Umbilical cord (tissue), 2 donors: ENCODE data around the gene PGRMC2. TPM values are rescaled to one million over a fixed set of nuclear protein-coding genes. Genes with fewer than 3 reads are reported as not detected.
A peak's percentile ranks its signal among the peaks of the same experiment; 100 is the strongest.

ENCODE experiments used
- DNase-seq: peaks from one replicate; pipeline ENCODE4 v3.0.0-alpha.2; 2015; ENCODE audit warnings: low spot score
- total RNA-seq: library from RNA; depleted of rRNA; stranded (reverse); fragments of >200 nt; gene quantifications from one replicate; pipeline ENCODE4 v1.2.3, GENCODE V29; 2014; ENCODE audit warnings: low replicate concordance; ENCODE audit not compliant: insufficient read depth

The PGRMC2 gene
- total RNA-seq, 1 donor from 2014 or later: 46.2 TPM

DNA sequence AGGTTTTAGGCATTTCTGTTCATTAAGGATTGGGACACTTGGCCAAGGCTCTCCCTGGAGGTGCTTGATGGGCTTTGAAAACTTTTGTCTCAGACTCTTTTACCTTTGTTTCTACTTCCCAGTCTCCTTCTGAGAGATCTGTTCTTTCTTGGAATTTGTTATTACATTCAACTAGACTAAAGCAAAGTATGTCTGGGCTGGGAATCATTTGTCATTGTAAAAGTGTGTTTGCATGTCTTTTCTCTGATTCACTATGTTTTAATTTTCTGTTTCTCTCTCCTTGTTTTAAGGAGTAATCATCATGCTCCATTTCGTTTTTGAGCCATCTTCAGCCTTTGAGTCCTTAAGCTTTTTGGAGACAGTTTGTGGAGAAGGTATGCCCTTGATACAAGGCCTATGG lies 12.2 kb upstream of the PGRMC2 start:
- no peak for DNase-seq

DNA sequence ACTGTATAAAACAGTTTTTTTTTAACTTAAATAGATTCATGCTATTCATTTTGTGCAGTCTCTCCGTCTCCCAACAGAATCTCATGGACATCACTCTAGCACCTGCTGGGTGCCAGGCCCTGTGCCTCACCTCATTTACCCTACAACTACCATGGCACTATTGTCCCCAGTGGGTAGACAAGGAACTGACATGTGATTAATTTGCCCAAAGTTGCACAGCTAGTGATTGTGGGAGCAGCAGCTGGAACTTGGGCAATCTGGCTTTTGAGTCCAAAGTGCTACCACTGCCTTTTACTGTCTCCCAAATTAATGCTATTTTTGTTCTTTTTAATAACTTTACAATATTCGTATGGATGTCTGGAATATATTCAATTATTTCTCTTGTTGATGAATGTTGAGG lies 11.2 kb upstream of the PGRMC2 start:
- DNase-seq: no peak

DNA sequence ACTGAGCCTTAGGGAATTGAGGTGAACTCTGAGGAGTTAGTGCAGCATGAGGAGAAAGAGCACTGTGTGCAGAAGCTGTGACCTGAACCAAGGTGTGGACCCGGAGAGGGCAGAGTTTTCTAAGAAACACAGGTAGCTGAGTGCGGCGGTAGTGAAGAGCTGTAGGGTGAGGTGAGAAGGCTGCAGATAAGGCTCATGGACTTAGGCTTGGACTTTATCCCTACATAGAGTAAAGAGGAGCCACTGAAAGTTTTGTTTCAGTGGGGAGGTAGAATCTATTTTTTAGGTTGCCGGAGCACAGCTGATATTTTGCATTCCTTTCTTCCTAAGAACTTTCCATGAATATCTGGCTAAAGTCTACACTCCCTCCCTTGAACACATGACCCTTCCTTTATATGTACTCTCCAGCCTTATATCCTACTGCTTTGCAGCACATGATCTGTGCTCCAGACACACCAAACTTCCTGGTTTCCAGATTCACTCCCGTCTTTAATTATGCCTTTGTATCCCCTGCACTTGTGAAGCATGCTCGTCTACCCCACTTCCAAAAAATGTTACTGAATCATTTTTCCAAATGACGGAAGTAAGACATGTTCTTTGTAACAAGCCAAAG lies 10.6 kb upstream of the PGRMC2 start:
- no peak for DNase-seq

DNA sequence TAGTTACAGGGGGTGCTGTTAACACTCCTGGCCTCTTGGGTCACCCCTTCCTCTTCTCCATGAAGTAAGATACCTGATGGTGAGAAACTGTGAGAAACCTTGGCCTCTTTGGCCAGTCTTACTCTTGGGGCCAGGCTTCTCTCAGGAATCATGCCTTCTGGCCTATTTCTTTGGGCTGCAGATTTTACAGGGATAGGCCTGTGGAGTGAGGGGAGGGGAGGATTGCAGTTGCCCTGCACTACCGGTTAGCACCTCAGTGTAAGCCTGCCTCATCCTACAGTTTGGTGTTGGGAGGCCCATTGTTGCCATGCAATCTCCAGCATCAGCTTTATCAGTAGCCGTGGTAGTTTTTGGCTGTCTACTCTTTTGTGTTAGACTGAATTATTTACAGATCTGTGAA lies 7.6 kb upstream of the PGRMC2 start:
- DNase-seq: no peak

DNA sequence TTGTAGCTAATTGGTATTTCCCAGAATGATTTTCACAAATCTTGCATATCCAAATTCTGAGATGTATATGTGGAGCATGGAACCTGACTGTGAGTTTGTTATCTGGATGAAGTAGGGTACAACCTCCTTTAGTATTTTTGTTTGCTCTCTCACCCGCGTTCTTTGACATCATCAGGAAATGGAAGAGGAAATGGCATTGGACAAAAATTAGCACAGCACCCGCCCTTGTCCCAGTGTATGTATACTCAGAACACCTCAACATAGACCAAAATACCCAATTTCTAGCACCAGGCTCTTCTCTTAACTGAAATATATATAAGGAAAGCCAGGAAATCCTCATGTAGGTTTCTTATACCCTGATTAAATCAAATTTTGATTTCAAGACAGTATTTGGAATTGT lies 6.9 kb upstream of the PGRMC2 start:
- no peak for DNase-seq

DNA sequence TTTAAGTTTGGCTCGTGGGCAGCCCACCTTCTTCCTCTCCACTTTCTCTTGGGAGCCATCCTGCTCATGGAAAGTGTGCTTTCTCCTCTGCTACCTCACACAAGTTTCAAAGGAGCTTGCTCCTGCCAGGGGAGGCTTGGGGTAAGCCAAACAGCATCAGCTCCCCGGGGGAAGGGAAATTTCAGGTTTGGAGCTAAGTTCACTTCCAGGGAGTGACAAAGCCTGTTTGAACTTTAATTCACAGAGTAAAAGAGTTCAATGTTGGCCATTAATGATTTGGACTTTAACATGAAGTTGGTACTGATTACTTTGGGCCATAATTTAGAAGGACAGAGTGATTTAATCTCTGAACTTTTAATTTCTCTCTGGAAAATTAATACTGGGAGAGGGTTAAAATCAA lies 4.7 kb upstream of the PGRMC2 start:
- no peak for DNase-seq

DNA sequence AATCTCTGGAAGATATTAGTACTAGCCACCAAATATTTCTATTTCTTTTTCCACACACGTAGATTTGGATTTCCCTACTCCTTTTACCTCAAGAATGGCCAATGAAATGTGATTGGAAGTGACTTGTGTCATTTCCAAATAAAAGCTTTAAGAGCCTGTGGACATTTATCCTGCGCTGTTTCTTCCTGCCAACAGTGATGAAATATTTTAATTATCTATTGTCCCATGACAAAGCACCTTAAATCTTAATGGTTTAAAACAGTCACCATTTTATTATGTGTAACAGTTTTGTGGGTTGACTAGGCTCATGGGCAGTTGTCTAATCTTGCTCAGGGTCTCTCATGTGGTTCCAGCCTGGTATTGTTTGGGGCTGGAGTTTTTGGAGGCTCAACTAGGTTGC lies 3.5 kb upstream of the PGRMC2 start:
- no peak for DNase-seq

DNA sequence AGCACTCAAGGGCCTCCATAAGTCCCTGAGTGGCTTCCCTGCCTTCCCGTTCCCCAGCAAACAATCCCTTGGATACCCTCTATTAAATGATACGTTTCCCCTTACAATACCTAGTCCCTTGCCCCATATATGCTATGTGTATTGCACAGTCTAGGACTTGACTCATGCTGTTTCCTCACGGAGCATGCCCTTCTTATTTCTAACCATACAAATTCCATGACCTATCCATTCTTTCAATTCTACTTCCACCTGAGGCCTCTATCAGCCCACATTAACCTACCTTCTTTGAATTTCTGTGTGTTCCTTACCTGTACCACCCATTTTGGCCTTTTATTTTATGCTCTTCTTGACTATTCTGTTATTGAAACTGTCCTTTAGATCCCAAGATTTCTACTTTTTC lies 2.9 kb upstream of the PGRMC2 start:
- no peak for DNase-seq

DNA sequence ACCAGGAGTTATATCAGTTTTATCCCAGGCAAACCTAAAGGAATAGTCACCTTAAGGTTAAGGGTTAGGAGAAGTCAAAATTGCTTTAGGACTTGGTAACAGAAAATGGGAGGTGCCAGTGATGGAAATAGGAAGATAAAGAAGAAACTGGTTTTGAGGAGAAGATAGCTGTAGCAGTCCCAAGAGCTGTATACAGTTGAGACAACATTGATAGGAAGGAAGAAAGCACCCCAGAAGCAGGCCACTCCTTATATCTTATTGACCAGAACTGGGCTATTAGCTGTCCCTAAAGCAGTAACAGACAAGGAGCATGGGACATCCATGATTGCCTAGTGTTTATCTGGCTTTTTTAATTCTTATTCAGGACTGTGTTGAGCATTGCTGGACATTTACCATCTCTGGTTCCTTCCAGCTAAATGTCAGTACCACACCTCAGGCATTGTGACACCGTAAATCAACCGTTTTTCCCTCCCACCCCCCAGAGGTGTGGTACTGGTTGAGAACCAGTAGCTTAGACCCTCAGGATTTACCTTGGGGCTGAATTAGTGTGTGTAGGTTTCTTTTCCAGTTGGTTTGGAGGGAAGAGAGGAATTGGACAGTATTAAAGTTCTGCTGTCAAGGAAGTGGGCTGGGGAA lies 2.0 kb upstream of the PGRMC2 start:
- DNase-seq: no peak

DNA sequence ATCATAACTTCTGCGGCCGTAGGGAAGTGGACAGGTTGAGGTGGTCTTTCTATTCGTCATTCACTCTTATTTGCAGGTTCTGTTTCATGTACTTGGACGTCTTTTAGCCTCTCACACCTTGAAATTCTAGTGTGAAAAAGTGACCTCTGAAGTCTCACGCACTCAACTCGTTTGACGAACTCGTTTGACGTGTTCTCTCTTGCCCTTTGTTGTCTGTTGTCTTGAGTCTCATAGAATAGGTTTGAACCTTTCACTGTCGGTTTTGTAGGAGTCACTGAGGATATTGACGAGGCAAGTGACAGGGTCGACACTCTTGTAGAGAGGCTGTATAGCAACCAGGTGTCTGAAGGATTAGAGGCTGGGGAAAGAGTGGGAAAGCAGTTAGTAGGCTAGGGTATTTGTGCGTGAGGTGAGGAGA lies 1.1 kb upstream of the PGRMC2 start:
- DNase-seq: no peak

DNA sequence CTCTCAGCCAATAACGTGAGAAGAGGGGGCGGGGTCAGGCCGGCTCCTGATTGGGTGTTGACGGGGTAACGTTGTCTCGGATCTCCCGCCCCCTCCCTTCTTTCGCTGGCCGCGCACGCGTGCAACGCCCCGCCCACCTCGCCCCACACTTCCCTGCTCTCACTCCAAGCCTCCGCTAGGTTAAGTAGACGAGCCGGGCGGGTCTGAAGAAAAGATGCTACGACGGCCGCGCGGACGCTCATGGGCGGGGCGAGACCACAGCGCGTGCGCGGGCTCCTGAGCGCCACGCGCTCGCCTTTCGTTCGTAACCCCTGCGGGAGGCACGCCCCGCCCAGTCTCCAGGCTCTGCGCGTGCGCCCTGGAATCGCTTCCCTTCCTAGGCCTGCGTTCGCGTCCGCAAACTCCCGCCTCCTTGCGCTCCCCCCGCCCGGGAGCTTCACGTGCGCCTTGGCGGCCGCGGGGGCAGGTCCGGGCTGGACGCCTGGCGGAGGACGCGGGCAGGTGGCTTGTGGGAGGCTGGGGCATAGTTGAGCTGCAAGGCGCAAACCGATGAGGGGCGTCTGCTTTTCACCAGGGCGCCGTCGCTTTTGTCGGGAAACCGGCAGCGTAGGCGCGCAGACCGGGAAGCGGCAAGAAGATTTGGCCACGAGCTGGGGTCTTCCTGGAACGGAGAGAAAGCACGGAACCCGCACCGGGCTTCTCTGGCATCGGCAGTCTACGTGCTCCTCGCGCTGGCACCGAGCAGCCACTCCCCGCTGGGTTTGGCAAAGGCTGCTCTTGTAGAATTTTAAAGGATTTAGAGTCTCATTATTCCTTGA lies 467 bp upstream of the PGRMC2 start:
- DNase-seq: peak; percentile 99

DNA sequence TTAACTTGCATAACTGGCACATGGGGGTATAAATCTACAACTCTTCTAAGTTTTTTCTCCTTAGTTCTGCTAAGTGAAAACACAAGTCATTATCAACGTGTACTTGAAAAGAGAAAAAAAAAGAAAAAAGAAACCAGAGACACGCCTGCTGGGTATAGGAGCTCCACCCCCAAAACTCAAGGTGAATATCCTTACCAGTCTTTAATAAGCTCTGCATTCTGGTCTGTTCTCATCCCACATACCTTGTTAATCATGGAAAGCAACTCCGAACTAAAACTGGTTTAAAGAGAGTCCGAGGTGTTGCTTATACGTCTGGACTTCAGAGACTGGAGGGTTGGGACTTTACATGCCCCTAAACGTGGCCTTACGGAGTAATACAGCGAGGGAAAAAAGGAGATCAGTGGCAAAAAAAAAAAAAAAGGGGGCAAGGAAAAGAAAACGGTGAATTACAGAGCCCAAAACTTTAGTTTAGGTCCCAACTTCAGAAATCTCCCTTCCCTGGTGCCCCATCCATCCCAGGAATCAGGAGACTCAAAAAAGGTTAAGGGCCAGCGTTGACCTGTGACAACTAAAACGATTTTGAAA lies 1.0 kb downstream of the PGRMC2 start:
- DNase-seq: peak; percentile 47

DNA sequence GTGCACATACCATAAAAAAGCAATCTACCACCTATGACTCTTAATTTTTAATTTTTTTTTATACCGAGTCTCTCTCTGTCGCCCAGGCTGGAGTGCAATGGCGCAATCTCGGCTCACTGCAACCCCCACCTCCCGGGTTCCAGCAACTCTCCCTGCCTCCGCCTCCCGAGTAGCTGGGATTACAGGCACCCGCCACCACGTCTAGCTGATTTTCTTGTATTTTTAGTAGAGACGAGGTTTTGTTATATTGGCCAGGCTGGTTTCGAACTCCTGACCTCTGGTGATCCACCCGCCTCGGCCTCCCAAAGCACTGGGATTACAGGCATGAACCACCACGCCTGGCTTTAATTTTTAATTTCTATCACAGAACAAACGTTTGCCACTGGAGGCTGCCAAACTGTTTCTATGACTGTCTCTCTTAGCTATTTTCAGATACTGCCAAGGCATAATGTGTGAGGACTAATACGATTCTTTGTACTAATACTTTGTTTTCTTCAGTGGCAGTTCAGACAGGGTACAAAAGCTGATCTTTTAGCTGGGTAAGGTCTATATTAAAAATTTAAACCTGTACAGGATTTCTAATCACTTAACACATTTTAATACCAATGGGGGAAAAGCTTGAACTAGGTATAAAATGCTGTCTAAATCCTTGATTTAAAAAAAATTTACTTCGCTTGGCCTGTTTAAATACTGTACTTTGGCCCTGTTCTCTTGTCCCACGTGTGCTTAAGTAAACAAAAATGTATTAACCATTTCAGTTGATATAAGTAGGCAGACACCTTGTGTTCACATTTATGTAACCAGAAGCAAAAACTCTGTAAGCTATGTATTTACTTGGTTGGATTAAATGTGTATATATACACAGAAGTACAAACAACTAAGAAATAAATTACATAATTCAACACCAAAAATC lies 2.3 kb downstream of the PGRMC2 start:
- DNase-seq: no peak

DNA sequence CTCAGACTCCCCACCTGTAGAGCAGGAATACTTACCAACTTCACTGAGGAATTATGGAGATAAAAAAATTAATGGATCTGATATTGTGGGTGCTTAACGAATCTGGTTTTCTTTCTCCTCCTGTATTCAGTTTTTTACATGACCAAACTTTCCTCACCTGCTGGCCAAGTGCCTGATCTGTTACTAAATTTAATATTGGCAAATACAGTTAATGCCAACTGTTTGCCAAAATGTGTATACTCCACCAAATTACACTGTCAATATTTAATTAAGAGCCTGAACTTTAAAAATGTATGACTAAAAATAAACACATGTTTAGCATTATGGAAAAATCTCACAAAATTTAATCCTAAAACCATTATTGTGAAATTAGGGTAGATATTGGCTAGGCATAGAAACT lies 3.3 kb downstream of the PGRMC2 start:
- no peak for DNase-seq

DNA sequence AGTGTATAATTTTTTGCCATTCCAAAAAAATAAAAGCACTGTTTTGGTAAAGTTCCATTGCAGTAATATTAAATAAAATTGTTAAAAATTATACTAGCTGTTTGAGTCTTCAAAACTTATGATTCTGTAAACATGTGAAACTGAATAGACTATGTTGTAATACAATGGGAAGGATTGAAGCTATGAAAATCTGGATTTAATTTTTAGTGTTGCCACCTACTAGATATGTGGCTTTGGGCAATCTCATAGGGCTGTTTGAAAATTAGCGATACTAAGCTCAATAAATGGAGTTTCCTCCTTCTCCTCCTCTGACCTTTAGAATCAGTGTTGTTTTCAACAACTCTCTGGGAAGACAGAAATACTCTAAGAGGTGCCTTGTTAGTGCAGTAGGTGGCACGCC lies 4.5 kb downstream of the PGRMC2 start:
- DNase-seq: no peak

DNA sequence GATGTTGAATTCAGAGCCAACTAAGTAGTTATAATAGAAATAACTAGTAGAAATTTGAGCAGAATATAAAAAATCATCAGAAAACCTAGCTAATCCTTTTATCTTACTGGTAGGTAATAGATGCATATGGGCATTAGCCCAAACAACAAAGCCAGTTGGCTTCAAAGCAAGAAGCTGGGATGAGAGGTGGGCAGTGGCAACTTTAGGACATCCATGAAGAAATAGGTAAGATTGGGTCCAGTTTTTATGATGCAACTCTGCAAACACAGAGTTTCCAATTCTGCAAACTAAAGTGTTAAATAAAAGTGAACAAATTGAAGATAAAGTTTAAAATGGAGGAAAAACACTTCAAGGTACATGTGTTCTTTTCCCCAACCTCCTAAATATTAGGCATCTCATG lies 5.1 kb downstream of the PGRMC2 start:
- DNase-seq: no peak

DNA sequence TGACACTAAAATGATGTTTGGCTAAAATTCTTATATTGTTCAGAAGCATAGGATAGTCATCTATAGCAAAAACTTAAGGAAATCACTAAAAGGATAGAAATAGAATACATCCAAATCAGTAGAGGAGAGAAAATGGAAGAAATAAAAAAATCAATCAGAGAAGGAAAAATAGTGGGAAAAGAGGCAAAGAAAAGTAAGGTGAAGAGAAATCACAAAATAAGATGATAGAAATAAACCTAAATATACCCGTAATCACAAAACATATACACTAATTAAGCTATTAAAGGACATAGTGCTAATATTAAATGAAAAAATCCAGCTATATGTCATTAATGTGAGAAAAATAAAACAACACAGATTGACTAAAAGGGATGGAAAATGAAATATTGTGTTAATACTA lies 6.3 kb downstream of the PGRMC2 start:
- no peak for DNase-seq

DNA sequence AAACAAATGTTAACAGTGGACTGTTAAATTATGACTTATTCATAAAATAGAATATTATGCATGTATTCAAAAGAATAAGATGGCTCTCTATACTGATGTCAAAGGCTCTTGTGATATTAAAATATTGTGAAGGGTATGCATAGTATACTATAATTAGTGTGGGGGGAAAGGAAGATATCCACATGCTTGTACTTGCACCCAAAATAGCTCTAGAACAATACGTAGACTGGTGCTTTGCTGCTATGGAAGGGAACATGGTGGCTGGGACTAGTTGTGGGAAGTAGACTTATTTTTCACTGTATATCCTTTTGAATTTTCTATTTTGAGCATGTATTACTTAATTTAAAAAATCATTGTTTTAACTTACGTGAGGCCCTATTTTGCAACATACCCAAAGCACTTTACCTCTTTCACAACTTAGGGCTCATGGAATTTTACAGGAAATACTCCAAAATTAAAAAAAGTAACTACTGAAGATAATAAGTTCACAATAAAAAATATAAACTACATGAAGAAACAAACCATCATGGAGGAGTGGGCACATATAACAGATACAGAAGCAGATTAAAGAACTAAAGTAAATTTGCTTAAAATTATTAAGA lies 7.9 kb downstream of the PGRMC2 start:
- no peak for DNase-seq

DNA sequence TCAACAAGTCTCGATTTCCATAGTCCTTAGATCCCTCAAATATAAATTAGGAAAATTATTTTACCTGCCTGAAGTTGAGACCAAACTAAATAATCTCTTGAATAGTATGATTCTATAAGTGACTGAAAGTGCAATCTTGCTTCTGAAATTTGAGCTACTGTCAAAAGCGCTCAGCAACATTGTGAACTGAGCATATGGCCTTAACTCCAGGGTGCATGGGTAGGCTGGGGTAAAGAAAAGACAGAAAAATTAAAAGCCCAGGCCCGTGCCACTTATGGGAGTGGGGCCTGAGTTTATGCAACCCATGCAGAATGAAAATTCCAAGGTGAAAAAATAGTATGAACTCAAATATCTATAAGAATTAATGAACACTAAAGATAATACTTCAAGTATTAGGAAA lies 9.8 kb downstream of the PGRMC2 start:
- no peak for DNase-seq

DNA sequence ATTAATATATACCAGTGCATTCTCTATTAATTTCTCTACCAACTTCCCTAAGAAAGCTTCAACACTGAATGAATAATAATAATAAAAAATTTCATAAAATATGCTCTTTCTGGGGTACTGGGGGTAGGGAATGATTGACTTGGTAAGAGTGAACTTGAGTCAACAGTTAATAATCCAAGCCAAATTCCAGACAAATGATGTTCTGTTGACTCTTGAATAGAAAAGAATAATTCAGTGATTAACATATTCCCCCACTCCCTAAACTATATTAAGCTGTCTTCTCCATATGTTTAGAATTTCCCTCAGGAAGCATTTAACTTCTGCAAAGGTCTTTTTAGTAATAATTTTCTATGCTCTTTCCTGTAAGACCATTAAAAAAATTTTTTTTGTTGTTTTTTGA lies 12.3 kb downstream of the PGRMC2 start:
- DNase-seq: no peak

DNA sequence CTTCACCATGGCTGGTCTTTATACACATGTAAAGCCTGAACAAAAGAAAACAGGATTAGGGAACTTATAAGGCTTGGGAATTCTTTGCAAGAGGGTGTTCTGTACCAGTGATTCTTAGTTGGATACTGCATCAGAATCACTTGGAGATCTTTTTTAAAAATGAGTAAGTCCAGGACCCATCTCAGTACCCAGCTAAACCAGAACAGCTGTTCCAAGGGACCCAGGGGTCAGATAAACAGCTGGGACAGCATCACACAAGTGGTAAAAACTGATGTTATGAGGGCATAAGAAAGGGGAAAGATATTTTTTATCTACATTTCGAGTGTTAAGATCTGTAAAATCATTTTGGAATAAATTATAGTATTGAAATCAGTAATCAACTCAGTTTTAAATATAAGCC lies 16.1 kb downstream of the PGRMC2 start:
- no peak for DNase-seq
